Gastrocnemius medialis (tissue), 4 donors: ENCODE results near the gene SEMA6D. TPM values are rescaled to one million over a fixed set of nuclear protein-coding genes. Genes with fewer than 3 reads are reported as not detected.

Experiments used
- ATAC-seq, 2 donors: fragments of 150-250 bp; one replicate each; pipeline ENCODE4 v1.9.1; 2016
- DNase-seq, 2 donors: peaks; one replicate each; pipeline ENCODE4 v3.0.0-alpha.2; 2019
- H3K27ac ChIP-seq, 4 donors: fragments of 200-600 bp; sonication (generic); 1 replicate in 1 of 4; 2 replicates in 3 of 4; pipeline ENCODE4 v1.5.1; 2016 to 2018; ENCODE audit warnings: mild to moderate bottlenecking in 2 of 4, moderate library complexity in 1 of 4
- H3K27me3 ChIP-seq, 3 donors: fragments of 200-600 bp; sonication (generic) in 2 of 3; 1 replicate in 1 of 3; 2 replicates in 2 of 3; pipeline versions ENCODE4 v1.5.1 to v1.6.0; 2016 to 2019; ENCODE audit warnings: mild to moderate bottlenecking in 1 of 3, moderate library complexity in 1 of 3
- H3K36me3 ChIP-seq, 2 donors: fragments of 200-600 bp; sonication (generic) in 1 of 2; one replicate each; pipeline ENCODE4 v1.5.1; 2017 to 2018
- H3K4me1 ChIP-seq, 2 donors: fragments of 200-600 bp; sonication (generic) in 1 of 2; one replicate each; pipeline ENCODE4 v1.5.1; 2016 to 2017; ENCODE audit warnings: mild to moderate bottlenecking in 2 of 2
- H3K4me3 ChIP-seq, 4 donors: fragments of 200-600 bp; sonication (generic) in 3 of 4; 1 replicate in 1 of 4; 2 replicates in 3 of 4; pipeline ENCODE4 v1.5.1; 2016 to 2019; ENCODE audit warnings: mild to moderate bottlenecking in 2 of 4
- H3K9me3 ChIP-seq, 3 donors: fragments of 200-600 bp; sonication (generic) in 2 of 3; 1 replicate in 1 of 3; 2 replicates in 2 of 3; pipeline ENCODE4 v1.5.1; 2016 to 2019
- POLR2A ChIP-seq, 2 donors: fragments of 450-650 bp; IDR thresholded peaks; one replicate each; pipeline ENCODE4 v1.6.1; 2017; ENCODE audit warnings: antibody characterized with exemption in 2 of 2, mild to moderate bottlenecking in 2 of 2, moderate library complexity in 2 of 2
- in situ Hi-C, 4 donors: fragments of 200-750 bp; cut with MboI; loops; one replicate each; pipeline versions ENCODE4 v1.15.0 to v1.8.0; 2017; ENCODE audit warnings: low sequenced_read_pairs in 4 of 4
- intact Hi-C: fragments of 100-400 bp; cut with DNase I; formaldehyde crosslinking; loops from one replicate; pipeline ENCODE4 v1.15.1; 2023; ENCODE audit warnings: low total_unique reads
- total RNA-seq, 4 donors: library from RNA; depleted of rRNA; stranded (reverse); fragments of >200 nt; gene quantifications; one replicate each; pipeline versions ENCODE4 v1.1.0 to v1.2.3, GENCODE V29; 2016
- TF ChIP-seq, protein P1 (sequence below), 5 experiments: fragments of 450-650 bp in 3 of 5; fragments of 200-600 bp in 2 of 5; sonication (generic) in 2 of 5; IDR thresholded peaks in 4 of 5; conservative IDR thresholded peaks in 1 of 5; 1 replicate in 4 of 5; 2 replicates in 1 of 5; pipeline ENCODE4 v1.5.1; 2016 to 2019; ENCODE audit warnings: antibody characterized with exemption in 5 of 5, mild to moderate bottlenecking in 3 of 5, moderate library complexity in 3 of 5

Gene SEMA6D
- 1 to 10 TPM in 3 of 4 donors, under 1 TPM in 1; 0.97 to 5.9 (median 2.7) TPM for total RNA-seq

GRCh38 chr15:47717036-47717612 lies at the start of gene SEMA6D:
SEMA6D (plus strand) TSS chr15:47717505; CDS start chr15:47759799, 42,294 bp downstream.
- H3K4me3 ChIP-seq: peak within 1 kb of the TSS; percentile 77 to 89 (median 85)
- peak; percentile 69 to 77 for ATAC-seq
- peaks cover 32% of the 10 kb centered on the region in 2 donors for H3K4me1 ChIP-seq

DNA sequence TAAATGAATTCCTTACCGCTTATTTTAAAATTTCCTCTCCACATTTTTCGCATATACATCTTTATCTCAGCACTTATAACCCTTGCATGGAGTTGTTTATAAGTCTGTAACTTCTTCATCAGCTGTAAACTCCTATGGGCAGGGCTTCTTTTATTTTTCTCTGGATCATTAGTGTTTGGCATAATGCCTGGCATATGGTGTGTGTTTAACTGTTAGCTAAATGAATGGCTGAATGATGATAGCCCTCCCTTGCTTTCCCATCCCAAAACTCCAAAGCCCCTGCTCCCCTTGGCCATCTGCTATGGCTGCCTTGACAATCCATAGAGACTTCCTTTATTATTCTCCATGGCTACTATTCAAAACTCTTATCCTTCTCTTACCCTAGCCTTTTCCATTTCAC lies 48.1 kb upstream of the SEMA6D start:
- Histone ChIP-seq H3K4me3 (no peak overlapping the region), H3K27ac (no peak overlapping the region), H3K4me1 (peaks cover 0 to 4% of the 10 kb centered on the region in 2 donors), H3K27me3 (no peaks in the 10 kb centered on the region), H3K9me3 (no peaks in the 10 kb centered on the region), H3K36me3 (no peaks in the 10 kb centered on the region)
- intact Hi-C loops: no loop called here
- ATAC-seq: no peak
- in situ Hi-C loops: no loop called here
- DNase-seq: no peak
- TF ChIP-seq POLR2A (IDR thresholded peaks at IDR 0.05): no peak
- TF ChIP-seq, protein P1, sequence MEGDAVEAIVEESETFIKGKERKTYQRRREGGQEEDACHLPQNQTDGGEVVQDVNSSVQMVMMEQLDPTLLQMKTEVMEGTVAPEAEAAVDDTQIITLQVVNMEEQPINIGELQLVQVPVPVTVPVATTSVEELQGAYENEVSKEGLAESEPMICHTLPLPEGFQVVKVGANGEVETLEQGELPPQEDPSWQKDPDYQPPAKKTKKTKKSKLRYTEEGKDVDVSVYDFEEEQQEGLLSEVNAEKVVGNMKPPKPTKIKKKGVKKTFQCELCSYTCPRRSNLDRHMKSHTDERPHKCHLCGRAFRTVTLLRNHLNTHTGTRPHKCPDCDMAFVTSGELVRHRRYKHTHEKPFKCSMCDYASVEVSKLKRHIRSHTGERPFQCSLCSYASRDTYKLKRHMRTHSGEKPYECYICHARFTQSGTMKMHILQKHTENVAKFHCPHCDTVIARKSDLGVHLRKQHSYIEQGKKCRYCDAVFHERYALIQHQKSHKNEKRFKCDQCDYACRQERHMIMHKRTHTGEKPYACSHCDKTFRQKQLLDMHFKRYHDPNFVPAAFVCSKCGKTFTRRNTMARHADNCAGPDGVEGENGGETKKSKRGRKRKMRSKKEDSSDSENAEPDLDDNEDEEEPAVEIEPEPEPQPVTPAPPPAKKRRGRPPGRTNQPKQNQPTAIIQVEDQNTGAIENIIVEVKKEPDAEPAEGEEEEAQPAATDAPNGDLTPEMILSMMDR (IDR thresholded peaks at IDR 0.05 in 4 of 5, conservative IDR thresholded peaks at IDR 0.05 in 1 of 5): no peak

More at GRCh38 chr15:47717036-47717612, at the start of gene SEMA6D:
- Histone ChIP-seq H3K27me3 (no peaks in the 10 kb centered on the region), H3K36me3 (no peaks in the 10 kb centered on the region), H3K27ac (peak within 1 kb of the TSS; percentile 88 to 96 (median 94)), H3K9me3 (no peaks in the 10 kb centered on the region)
- peak; percentile 79 to 80 for DNase-seq
- TF ChIP-seq POLR2A (IDR thresholded peaks at IDR 0.05): peak; percentile 12 to 29
- TF ChIP-seq, protein P1 (IDR thresholded peaks at IDR 0.05 in 4 of 5, conservative IDR thresholded peaks at IDR 0.05 in 1 of 5): peak in 4 of 5 experiments; percentile 39 to 66 (median 52)
- in situ Hi-C loops (loop anchor here in 3 of 4 donors (25.0 kb wide), 2 partner anchors 270 to 530 kb away; no protein-coding TSS in a partner anchor), intact Hi-C loops (loop anchor here (5.0 to 10.0 kb wide), 2 partner anchors 520 to 618 kb away; partner anchors contain the start of gene DUT)

DNA sequence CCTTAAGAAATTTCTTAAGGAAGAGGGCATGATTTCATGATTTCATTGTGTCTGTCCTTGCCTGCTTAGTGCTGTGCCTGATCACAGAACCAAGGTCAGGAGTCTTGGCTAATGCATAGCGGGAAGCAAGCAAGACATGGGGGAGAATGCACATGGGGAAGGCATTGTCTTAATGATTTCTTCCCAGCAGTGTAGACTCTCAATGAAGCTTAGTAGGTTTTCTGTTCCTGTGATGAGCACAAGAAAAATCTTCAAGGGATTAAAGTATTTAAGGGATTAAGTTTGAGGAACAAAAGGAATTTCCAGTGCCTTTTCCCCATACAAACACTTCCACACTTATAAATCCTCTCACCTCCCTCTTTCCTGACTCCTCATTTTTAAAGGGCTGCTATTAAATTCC lies 46.9 kb upstream of the SEMA6D start:
- no peaks in the 10 kb centered on the region for H3K9me3 ChIP-seq
- intact Hi-C loops: no loop called here
- no peak overlapping the region for H3K27ac ChIP-seq
- DNase-seq (no peak), ATAC-seq (no peak)
- H3K4me1 ChIP-seq: peaks cover 0 to 4% of the 10 kb centered on the region in 2 donors
- no peaks in the 10 kb centered on the region for H3K27me3 ChIP-seq
- TF ChIP-seq POLR2A (IDR thresholded peaks at IDR 0.05): no peak
- TF ChIP-seq, protein P1 (IDR thresholded peaks at IDR 0.05 in 4 of 5, conservative IDR thresholded peaks at IDR 0.05 in 1 of 5): no peak
- no peaks in the 10 kb centered on the region for H3K36me3 ChIP-seq
- H3K4me3 ChIP-seq: no peak overlapping the region
- in situ Hi-C loops: no loop called here

GRCh38 chr15:47673232-47673761 lies 44.0 kb upstream of the SEMA6D start:
- H3K4me1 ChIP-seq: peaks cover 0 to 4% of the 10 kb centered on the region in 2 donors
- no peaks in the 10 kb centered on the region for H3K27me3 ChIP-seq
- H3K36me3 ChIP-seq: no peaks in the 10 kb centered on the region
- TF ChIP-seq POLR2A (IDR thresholded peaks at IDR 0.05): no peak
- TF ChIP-seq, protein P1 (IDR thresholded peaks at IDR 0.05 in 4 of 5, conservative IDR thresholded peaks at IDR 0.05 in 1 of 5): no peak
- no peak overlapping the region for H3K27ac ChIP-seq
- DNase-seq (peak; percentile 4 to 12), ATAC-seq (peak in 1 of 2 donors; percentile 46)
- in situ Hi-C loops: no loop called here
- no peaks in the 10 kb centered on the region for H3K9me3 ChIP-seq
- intact Hi-C loops: no loop called here
- no peak overlapping the region for H3K4me3 ChIP-seq
